ENCODE data around the gene MAD1L1. TPM values are rescaled to one million over a fixed set of nuclear protein-coding genes. Genes with fewer than 3 reads are reported as not detected.

The MAD1L1 gene
- total and polyA plus RNA-seq, 2 of the 8 experiments (the other 6 are each of a cell fraction or from before 2014, with no cell fraction given): 40.4 to 44.6 TPM

DNA sequence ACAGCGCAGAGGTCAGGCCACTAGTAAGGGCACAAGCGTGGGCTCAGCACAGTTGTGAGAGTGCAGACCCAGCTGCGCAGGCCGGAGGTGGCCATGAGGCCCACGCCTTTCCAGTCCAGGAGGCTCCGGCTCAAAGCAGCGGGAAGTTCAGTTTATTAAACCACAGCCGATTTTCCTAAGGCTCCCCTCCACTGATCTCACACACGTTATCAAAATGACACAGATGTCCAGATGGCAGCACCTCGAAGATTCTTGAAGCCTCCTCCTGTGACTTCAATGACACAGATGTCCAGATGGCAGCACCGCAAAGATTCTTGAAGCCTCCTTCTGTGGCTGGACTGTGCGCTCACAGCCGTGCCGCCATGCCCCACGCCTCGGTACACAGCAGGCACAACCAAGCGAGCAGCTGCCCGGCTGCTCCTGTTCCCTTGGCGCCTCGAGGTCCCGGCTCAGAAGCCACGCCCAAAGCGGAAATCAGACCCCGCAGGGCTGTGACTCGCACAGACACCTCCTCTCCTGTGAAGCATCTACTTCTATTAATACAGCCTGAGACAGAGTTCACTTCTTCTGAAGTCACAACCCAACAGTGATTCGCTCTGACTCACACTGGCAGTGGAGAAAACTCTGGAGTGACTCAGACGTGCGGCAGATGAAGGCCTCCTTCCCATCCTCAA is 122.7 kb downstream of the MAD1L1 start (continued):
- TF ChIP-seq RAD21 (IDR thresholded peaks at IDR 0.05 in 1 of 2, conservative IDR thresholded peaks at IDR 0.05 in 1 of 2; ENCODE audit: low read depth in 2 of 2, low read length in 2 of 2): no peak
- no peak for TF ChIP-seq ASH2L (IDR thresholded peaks at IDR 0.05; ENCODE audit: low read length)
- no peak for TF ChIP-seq SIRT6 (IDR thresholded peaks at IDR 0.05; ENCODE audit: low read length)
- no peak for TF ChIP-seq CTBP2 (IDR thresholded peaks at IDR 0.05; ENCODE audit: borderline replicate concordance, insufficient read depth, insufficient read length, low read length)
- no peak for TF ChIP-seq HDAC6 (IDR thresholded peaks at IDR 0.05; ENCODE audit: low read depth, low read length)
